Upper lobe of left lung (tissue), 6 donors: Measurements from ENCODE around the gene LTBP4. TPM values are rescaled to one million over a fixed set of nuclear protein-coding genes. Genes with fewer than 3 reads are reported as not detected.
A peak's percentile ranks its signal among the peaks of the same experiment; 100 is the strongest.

Experiments
- ATAC-seq, 2 donors: fragments of 200-7000 bp; cut with Tn5 transposase; one replicate each; pipeline ENCODE4 v1.9.1; 2022; ENCODE audit warnings: mild to moderate bottlenecking in 2 of 2, moderate library complexity in 2 of 2; ENCODE audit not compliant: low FRiP score in 2 of 2
- DNase-seq, 2 donors: peaks; one replicate each; pipeline ENCODE4 v3.0.0-alpha.2; 2019 to 2020
- H3K27ac ChIP-seq, 4 donors: fragments of 200-600 bp; sonication (generic); one replicate each; pipeline ENCODE4 v1.5.1; 2016 to 2019
- H3K27me3 ChIP-seq, 4 donors: fragments of 200-600 bp; sonication (generic); one replicate each; pipeline ENCODE4 v1.5.1; 2017 to 2019
- H3K36me3 ChIP-seq, 4 donors: fragments of 200-600 bp; sonication (generic); one replicate each; pipeline ENCODE4 v1.5.1; 2016 to 2019
- H3K4me1 ChIP-seq, 4 donors: fragments of 200-600 bp; sonication (generic); one replicate each; pipeline ENCODE4 v1.5.1; 2018 to 2019
- H3K4me3 ChIP-seq, 4 donors: fragments of 200-600 bp; sonication (generic); one replicate each; pipeline ENCODE4 v1.5.1; 2017 to 2019; ENCODE audit warnings: mild to moderate bottlenecking in 2 of 4, moderate library complexity in 1 of 4
- H3K9me3 ChIP-seq, 4 donors: fragments of 200-600 bp; sonication (generic); one replicate each; pipeline ENCODE4 v1.5.1; 2018 to 2019
- EP300 ChIP-seq, 4 donors: sonication (generic); formaldehyde crosslinking; IDR thresholded peaks; one replicate each; pipeline ENCODE4 v1.5.1; 2017; ENCODE audit warnings: antibody characterized with exemption in 4 of 4, control low read depth in 2 of 4
- POLR2A ChIP-seq, 4 donors: fragments of 450-650 bp; IDR thresholded peaks; one replicate each; pipeline ENCODE4 v1.5.1; 2016 to 2017; ENCODE audit warnings: antibody characterized with exemption in 4 of 4, mild to moderate bottlenecking in 2 of 4
- POLR2AphosphoS5 ChIP-seq, 2 donors: sonication (generic); formaldehyde crosslinking; IDR thresholded peaks; one replicate each; pipeline ENCODE4 v1.5.1; 2017; ENCODE audit warnings: antibody characterized with exemption in 2 of 2
- WGBS, 2 donors: methylation state at CpG; one replicate each; pipeline ENCODE4 v1.1.5; 2017 to 2018; 5-methylcytosine and 5-hydroxymethylcytosine counted together
- total RNA-seq, 6 donors: library from RNA; depleted of rRNA in 4 of 6; stranded (reverse); fragments of >200 nt in 4 of 6; gene quantifications; one replicate each; pipeline versions ENCODE4 v1.1.0 to v1.2.1, GENCODE V29; 2016 to 2021
- TF ChIP-seq, protein P1 (sequence below), 6 experiments: fragments of 450-650 bp in 4 of 6; fragments of 200-600 bp in 2 of 6; sonication (generic) in 2 of 6; IDR thresholded peaks; one replicate each; pipeline ENCODE4 v1.5.1; 2016 to 2019; ENCODE audit warnings: antibody characterized with exemption in 6 of 6
- donor health status: DM: no; HTN: no; CAD: no; lungs with moderate emphysema.
- donor health status: DM: no; HTN: yes; CAD: no; lungs with severe emphysema.

LTBP4 gene
- total RNA-seq, 6 donors from 2014 or later: 125 to 541 (median 401) TPM

GRCh38 chr19:40582467-40582866 is 18.7 kb upstream of the LTBP4 start:
- TF ChIP-seq POLR2A (IDR thresholded peaks at IDR 0.05) (no peak), POLR2AphosphoS5 (IDR thresholded peaks at IDR 0.05) (no peak), EP300 (IDR thresholded peaks at IDR 0.05) (no peak)
- TF ChIP-seq, protein P1, sequence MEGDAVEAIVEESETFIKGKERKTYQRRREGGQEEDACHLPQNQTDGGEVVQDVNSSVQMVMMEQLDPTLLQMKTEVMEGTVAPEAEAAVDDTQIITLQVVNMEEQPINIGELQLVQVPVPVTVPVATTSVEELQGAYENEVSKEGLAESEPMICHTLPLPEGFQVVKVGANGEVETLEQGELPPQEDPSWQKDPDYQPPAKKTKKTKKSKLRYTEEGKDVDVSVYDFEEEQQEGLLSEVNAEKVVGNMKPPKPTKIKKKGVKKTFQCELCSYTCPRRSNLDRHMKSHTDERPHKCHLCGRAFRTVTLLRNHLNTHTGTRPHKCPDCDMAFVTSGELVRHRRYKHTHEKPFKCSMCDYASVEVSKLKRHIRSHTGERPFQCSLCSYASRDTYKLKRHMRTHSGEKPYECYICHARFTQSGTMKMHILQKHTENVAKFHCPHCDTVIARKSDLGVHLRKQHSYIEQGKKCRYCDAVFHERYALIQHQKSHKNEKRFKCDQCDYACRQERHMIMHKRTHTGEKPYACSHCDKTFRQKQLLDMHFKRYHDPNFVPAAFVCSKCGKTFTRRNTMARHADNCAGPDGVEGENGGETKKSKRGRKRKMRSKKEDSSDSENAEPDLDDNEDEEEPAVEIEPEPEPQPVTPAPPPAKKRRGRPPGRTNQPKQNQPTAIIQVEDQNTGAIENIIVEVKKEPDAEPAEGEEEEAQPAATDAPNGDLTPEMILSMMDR (IDR thresholded peaks at IDR 0.05): no peak
- WGBS, 2 donors: 80 to 98% methylated on average over 2 of the region's 2 CpGs
- ATAC-seq (no peak), DNase-seq (no peak)
- Histone ChIP-seq H3K9me3 (no peaks in the 10 kb centered on the region), H3K36me3 (peaks cover 5 to 84% (median 50%) of the 10 kb centered on the region in 4 donors), H3K4me3 (no peak overlapping the region), H3K4me1 (peaks cover 6 to 15% (median 11%) of the 10 kb centered on the region in 4 donors), H3K27ac (no peak overlapping the region), H3K27me3 (no peaks in the 10 kb centered on the region)

GRCh38 chr19:40583283-40583682 is 17.9 kb upstream of the LTBP4 start:
- no peak for ATAC-seq
- Histone ChIP-seq H3K36me3 (peaks cover 5 to 90% (median 56%) of the 10 kb centered on the region in 4 donors), H3K27ac (no peak overlapping the region), H3K4me3 (no peak overlapping the region), H3K4me1 (peaks cover 0 to 7% (median 3%) of the 10 kb centered on the region in 4 donors), H3K9me3 (no peaks in the 10 kb centered on the region), H3K27me3 (no peaks in the 10 kb centered on the region)
- 94% methylated on average over 6 to 14 of the region's 14 CpGs for WGBS, 2 donors
- no peak for TF ChIP-seq POLR2A (IDR thresholded peaks at IDR 0.05)
- TF ChIP-seq EP300 (IDR thresholded peaks at IDR 0.05): no peak
- TF ChIP-seq, protein P1 (IDR thresholded peaks at IDR 0.05): no peak
- no peak for TF ChIP-seq POLR2AphosphoS5 (IDR thresholded peaks at IDR 0.05)
- DNase-seq: no peak

DNA sequence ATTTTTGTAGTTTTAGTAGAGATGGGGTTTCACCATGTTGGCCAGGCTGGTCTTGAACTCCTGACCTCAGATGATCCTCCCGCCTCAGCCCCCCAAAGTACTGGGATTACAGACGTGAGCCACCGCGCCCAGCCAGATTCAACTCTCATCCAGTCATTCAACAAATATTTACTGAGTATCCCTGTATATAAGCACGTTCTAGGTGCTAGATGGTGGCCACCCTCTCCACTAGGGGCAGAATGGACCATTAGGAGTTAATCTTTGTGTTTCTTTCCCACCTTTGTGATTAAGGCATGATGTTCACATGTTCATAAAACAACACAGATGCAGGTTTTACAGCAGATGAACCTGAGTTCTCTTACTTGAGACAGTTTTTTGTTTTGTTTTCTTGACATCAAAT is 17.2 kb upstream of the LTBP4 start:
- H3K4me3 ChIP-seq: no peak overlapping the region
- H3K4me1 ChIP-seq: peaks cover 0 to 4% (median 2%) of the 10 kb centered on the region in 4 donors
- H3K9me3 ChIP-seq: no peaks in the 10 kb centered on the region
- ATAC-seq: no peak
- no peaks in the 10 kb centered on the region for H3K27me3 ChIP-seq
- TF ChIP-seq EP300 (IDR thresholded peaks at IDR 0.05): no peak
- TF ChIP-seq POLR2A (IDR thresholded peaks at IDR 0.05): no peak
- no peak for TF ChIP-seq POLR2AphosphoS5 (IDR thresholded peaks at IDR 0.05)
- TF ChIP-seq, protein P1 (IDR thresholded peaks at IDR 0.05): no peak
- H3K36me3 ChIP-seq: peaks cover 5 to 90% (median 63%) of the 10 kb centered on the region in 4 donors
- WGBS, 2 donors: 87 to 100% methylated on average over 1 to 5 of the region's 5 CpGs
- H3K27ac ChIP-seq: no peak overlapping the region
- DNase-seq: no peak

GRCh38 chr19:40585241-40585981 is 15.8 kb upstream of the LTBP4 start:
- Histone ChIP-seq H3K27me3 (no peaks in the 10 kb centered on the region), H3K4me3 (no peak overlapping the region), H3K27ac (peak overlapping the region; percentile 41 to 76 (median 68)), H3K4me1 (no peaks in the 10 kb centered on the region), H3K9me3 (no peaks in the 10 kb centered on the region), H3K36me3 (peaks cover 5 to 79% (median 58%) of the 10 kb centered on the region in 4 donors)
- no peak for ATAC-seq
- WGBS, 2 donors: 58 to 77% methylated on average over 11 of the region's 11 CpGs
- DNase-seq: peak in 1 of 2 donors; percentile 63
- TF ChIP-seq, protein P1 (IDR thresholded peaks at IDR 0.05): no peak
- TF ChIP-seq POLR2A (IDR thresholded peaks at IDR 0.05) (no peak), EP300 (IDR thresholded peaks at IDR 0.05) (no peak), POLR2AphosphoS5 (IDR thresholded peaks at IDR 0.05) (peak in 1 of 2 donors; percentile 79)
